Renal cortex interstitium (tissue), 11 donors: Measurements from ENCODE around the gene MTA1. TPM values are rescaled to one million over a fixed set of nuclear protein-coding genes. Genes with fewer than 3 reads are reported as not detected.

ENCODE experiments used
- DNase-seq, 11 donors: peaks; one replicate each; pipeline ENCODE4 v3.0.0-alpha.2; 2013; ENCODE audit warnings: low read depth in 9 of 11, low spot score in 4 of 11; ENCODE audit errors: extremely low read depth in 1 of 11
- polyA plus RNA-seq, 3 donors: library from polyadenylated mRNA; unstranded; fragments of 120-200 nt; gene quantifications; one replicate each; pipeline ENCODE4 v1.2.1, GENCODE V29; 2013; ENCODE audit not compliant: insufficient read length in 3 of 3

The MTA1 gene
- polyA plus RNA-seq, 3 donors: 106 to 169 (median 134) TPM

GRCh38 chr14:105398044-105398725 lies 21.4 kb upstream of the MTA1 start, which contains the start of gene TEX22:
TSS of gene TEX22 (plus strand) at chr14:105398538. CDS start at chr14:105399341, 803 bp downstream.
- DNase-seq: peak; percentile 57 to 88 (median 83)

DNA sequence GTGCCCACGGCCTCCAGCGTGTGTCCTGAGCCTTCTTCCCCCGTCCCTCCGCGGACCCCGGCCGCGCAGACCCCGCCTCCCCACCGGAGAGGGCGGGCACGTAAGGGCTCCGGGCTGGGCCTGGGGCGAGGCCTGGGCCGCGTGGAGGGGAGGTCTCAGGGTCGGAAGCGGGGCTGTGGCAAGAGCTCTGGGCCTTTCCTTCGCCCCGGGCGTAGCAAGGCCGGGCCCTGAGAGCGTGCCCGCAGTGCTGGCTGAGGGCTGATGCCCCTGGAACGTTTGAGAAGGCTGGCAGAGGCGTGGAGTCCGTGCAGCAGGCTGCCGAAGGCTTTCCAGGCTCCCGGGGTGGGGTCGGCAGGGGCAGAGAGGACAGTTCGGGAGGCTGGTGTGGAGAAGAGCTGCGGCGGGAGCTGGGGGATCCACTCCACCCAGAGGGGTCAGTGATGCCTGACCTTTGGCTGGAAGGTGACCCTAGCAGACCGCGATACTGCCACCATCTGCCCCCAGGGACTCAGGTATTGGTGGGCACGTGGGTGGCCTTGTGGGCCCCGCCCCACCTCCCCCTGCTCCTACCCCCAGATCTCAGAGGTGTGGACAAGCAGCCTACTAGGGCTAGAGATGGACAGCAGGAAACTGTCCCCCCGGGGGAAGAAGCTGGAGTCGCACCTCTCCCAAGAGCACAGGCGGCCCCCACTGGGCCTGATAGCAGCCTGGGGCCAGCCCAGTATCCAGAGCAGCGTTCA lies 20.7 kb upstream of the MTA1 start:
- peak in 1 of 11 donors; percentile 54 for DNase-seq

GRCh38 chr14:105399466-105399775 lies 20.2 kb upstream of the MTA1 start:
- no peak for DNase-seq

DNA sequence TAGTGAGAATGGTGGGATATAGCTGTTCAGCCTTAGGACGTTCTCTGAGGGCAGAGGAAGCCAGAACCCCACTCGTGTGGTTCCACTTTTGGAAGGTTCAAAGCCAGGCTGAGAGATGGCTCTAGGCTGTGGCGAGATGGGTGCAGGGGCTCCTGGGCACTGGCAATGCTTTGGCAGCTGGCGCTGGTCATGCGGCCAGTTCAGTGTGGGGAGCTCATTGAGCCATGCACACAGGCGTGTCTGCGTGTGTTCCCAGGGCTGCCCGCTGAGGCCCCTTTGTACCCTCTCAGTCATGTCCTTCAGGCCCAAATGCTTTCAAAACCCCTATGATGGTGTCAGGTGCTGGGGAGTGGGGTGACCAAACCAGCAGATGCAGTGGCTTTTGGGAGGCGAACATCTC lies 19.6 kb upstream of the MTA1 start:
- no peak for DNase-seq

DNA sequence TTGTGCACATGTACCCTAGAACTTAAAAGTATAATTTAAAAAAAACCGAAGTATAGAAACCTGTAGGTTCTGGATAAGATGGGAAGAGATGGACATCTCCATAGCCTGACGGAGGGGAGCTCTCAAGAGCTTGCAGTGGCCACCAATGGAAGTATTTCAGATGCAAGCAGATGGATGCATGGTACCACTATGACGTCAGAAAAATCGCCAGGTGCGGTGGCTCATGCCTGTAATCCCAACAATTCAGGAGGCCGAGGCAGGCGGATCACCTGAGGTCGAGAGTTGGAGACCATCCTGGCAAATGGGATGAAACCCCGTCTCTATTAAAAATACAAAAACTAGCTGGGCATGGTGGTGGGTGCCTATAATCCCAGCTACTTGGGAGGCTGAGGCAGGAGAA lies 17.9 kb upstream of the MTA1 start:
- no peak for DNase-seq

GRCh38 chr14:105408592-105408991 lies 11.0 kb upstream of the MTA1 start:
- no peak for DNase-seq

DNA sequence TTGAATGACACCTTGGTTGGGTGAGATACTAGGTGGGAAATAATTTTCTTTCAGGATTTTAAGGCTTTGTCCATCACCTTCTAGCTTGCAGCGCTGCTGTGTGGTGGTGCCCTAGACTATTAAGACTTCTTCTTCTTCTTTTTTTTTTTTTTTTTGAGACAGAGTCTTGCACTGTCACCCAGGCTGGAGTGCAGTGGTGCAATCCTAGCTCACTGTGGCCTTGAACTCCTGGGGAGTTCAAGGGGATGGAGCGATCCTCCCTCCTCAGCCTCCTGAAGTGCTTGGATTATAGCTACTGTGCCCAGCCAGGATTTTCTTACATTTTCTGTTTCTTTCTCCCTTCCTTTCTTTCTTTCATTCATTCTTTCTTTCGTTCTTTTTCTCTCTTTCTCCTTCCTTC lies 10.3 kb upstream of the MTA1 start:
- no peak for DNase-seq

- DNase-seq: no peak
Observed at GRCh38 chr14:105410642-105411016, 9.0 kb upstream of the MTA1 start.

DNA sequence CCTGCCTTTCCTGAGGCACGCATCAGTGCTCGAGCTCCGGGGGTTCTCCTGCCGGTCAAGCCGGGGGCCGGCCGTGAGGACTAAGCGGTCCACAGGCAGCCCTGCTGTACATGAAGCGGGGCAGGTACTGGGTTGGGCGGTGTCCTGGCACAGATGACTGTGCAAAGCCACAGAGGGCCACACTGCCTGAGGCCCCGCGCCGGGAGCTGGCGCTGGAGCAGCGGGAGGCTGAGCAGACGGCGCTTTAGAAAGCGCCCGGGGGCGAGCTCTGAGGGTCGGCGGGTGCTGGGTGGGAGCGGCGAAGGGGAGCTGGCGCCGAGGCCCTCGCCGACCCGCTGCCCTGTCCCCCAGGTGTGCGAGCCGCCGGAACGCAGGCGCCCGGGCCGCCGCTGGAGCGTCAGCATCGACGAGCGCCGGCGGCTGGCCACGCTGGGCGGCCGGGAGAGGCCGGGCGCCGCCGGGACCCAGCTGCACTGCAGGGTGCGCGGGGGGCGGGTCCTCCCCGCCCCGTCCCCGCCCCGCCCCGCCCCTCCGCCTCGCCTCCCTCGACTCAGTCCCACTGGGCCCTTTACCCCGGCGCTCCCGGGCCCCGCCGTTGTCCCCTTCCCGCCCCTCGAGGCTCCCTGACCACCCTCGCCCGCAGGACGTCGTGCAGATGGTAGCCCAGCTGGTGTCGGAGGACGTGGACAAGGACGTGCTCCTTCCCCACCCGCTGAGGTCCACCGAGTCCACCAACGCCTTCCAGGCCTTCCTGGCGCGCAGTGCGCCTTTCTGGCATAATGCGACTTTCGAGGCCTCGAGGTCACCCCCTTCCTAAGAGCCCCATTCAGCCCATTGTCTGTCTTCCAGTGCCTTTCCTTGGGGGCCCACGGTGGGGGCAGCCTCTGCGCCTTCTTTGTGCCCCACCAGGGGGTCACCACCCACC lies 8.3 kb upstream of the MTA1 start:
- no peak for DNase-seq

- DNase-seq: no peak
Observed at GRCh38 chr14:105411985-105412770, 7.4 kb upstream of the MTA1 start.

DNA sequence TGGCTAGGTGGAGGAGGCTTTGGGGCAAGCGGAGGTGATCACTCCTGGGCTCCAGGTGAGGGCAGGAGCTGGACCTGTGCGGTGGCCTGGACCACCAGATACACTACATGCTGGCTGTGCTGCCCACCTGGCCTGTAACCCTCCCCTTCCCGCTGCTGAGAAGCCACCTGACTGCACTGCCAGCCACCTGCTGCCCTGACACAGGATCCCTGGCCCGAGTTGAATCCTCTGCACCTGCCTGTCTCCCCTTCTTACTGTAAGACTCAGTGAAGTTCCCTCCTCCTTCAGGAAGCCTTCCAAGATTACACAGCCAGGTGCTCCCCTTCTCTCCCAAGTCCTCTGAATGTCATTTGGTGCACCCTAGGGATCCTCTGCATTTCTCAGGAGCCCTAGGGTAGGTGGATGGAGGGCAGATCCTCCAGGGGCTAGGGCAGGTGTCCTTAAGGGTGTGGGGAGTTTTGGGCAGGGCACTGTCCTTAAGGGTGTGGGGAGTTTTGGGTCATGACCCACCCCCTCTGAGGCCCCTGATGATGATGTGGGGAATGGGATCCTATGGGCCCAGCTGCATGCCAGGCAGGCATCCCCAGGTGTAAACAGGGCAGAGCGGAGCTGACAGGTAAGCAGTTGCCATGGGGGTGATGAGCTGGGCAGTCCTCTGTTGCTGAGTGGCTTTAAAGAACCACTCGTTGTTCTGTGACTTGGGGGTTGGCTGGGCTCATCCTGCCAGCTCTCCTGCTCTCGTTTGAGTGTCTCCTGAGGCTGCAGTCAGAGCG lies 6.7 kb upstream of the MTA1 start:
- DNase-seq: no peak

- no peak for DNase-seq
Observed at GRCh38 chr14:105413544-105413886, 6.1 kb upstream of the MTA1 start.

- DNase-seq: peak in 5 of 11 donors; percentile 44 to 59 (median 54)
Observed at GRCh38 chr14:105414456-105415371, 4.9 kb upstream of the MTA1 start.

DNA sequence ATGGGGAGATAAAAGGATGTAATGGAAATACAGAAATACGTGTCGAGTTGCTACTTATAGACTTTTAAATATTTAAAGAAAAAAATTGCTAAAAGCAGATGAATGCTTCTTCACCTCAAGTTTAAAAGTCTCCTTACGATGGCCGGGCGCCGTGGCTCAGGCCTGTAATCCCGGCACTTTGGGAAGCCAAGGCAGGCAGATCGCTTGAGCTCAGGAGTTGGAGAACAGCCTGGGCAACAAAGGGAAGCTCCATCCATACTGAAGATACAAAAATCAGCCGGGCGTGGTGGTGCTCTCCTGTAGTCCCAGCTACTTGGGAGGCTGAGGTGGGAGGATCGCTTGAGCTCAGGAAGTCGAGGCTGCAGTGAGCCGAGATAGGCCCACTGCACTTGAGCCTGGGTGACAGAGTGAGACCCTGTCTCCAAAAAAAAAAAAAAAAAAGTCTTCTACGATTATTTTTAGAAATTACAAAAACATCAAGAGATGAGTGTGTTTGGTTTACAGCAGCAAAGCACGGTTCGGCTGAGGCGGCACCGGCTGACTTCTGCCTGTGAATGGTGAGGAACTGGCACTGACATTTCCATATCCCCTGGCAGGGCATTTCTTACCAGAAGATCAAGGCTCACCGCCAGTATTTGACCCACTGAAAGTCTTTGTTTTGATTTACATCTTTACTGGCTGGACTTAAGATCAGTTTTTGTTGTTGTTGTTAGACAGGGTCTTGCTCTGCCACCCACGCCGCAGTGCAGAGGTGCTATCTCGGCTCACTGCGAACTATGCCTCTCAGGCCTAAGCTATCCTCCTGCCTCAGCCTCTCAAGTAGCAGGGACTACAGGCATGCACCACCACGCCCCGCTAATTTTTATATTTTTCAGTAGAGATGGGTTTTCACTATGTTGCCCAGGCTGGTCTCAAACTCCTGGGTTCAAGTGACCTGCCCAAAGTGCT lies 3.9 kb upstream of the MTA1 start:
- DNase-seq: no peak

DNA sequence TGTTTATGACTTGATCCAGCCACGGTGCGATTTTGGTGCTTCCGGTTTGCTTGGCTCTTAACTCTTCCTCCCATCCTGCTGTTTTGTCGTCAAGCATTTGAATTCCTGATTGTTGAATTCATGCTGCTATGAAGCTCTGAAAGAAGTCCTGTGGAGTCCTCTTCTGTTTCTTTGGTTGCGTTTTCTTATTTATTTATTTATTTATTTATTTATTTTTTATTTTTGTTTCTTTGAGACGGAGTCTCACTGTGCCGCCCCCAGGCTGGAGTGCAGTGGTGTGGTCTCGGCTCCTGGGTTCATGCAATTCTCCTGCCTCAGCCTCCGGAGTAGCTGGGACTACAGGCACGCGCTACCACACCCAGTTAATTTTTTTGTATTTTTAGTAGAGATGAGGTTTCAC lies 3.0 kb upstream of the MTA1 start:
- DNase-seq: no peak

GRCh38 chr14:105417690-105418121 lies 1.9 kb upstream of the MTA1 start:
- DNase-seq: no peak
